BLaER1 (cell line): ENCODE data around the gene FHDC1.

Source experiments
- H3K27ac ChIP-seq: shearing (Covaris generic); formaldehyde crosslinking; 2 replicates; pipeline ENCODE4 v1.8.1; 2022
- H3K27me3 ChIP-seq: shearing (Covaris generic); formaldehyde crosslinking; 2 replicates; pipeline ENCODE4 v1.8.1; 2022
- H3K36me3 ChIP-seq: shearing (Covaris generic); formaldehyde crosslinking; 2 replicates; pipeline ENCODE4 v1.8.1; 2022
- H3K4me1 ChIP-seq: shearing (Covaris generic); formaldehyde crosslinking; 2 replicates; pipeline ENCODE4 v1.8.1; 2022
- H3K4me2 ChIP-seq: shearing (Covaris generic); formaldehyde crosslinking; 2 replicates; pipeline ENCODE4 v1.8.1; 2022
- H3K4me3 ChIP-seq: shearing (Covaris generic); formaldehyde crosslinking; 2 replicates; pipeline ENCODE4 v1.8.1; 2022
- H3K9ac ChIP-seq: shearing (Covaris generic); formaldehyde crosslinking; 2 replicates; pipeline ENCODE4 v1.8.1; 2022
- H3K9me3 ChIP-seq: shearing (Covaris generic); formaldehyde crosslinking; 2 replicates; pipeline ENCODE4 v1.8.1; 2022
- H4K20me1 ChIP-seq: shearing (Covaris generic); formaldehyde crosslinking; 2 replicates; pipeline ENCODE4 v1.8.1; 2022
- Cebpa-rat ChIP-seq: shearing (Covaris generic); IDR thresholded peaks from 2 replicates; pipeline ENCODE4 v1.8.1; 2022

FHDC1 gene

DNA sequence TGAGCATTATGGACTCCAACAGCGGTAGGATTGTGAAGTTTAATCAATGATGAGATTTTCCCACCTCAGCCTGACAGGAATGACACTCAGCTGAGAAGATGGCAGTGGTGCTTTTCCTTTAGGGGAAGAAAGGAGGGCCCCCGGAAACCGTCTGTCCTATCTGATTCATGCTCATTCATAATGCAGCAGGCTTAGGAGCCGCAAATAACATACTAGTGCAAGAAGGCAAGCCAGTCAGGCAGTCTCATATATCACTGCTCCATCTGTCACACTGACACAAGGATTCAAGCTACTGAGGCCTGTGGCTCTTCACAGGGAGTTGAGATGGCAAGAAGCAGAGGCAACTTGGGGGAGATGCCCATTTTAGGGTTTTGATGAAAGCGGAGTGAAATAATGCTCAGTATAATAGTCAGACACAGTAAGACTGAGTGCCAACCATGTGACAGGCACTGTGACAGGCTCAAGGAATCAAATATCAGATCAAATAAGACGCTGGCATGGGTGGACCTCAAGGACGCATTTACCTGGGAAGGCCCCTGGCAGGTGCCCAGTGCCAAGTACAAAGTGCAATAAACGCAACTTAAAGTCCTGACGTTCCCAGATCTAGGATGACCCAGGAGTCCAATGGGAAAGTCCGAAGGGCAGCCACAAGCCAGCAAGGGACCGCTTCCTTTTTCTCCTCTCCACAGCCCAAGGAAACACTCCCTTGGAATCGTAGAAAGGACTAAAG lies 63.4 kb downstream of the FHDC1 start:
- Histone ChIP-seq H3K4me2 (no peak overlapping the region), H3K4me3 (no peak overlapping the region), H3K9me3 (no peaks in the 10 kb centered on the region), H4K20me1 (no peaks in the 10 kb centered on the region), H3K4me1 (peaks cover 16% of the 10 kb centered on the region), H3K27me3 (no peaks in the 10 kb centered on the region), H3K36me3 (no peaks in the 10 kb centered on the region), H3K9ac (no peak overlapping the region), H3K27ac (no peak overlapping the region)
- no peak for TF ChIP-seq Cebpa-rat

DNA sequence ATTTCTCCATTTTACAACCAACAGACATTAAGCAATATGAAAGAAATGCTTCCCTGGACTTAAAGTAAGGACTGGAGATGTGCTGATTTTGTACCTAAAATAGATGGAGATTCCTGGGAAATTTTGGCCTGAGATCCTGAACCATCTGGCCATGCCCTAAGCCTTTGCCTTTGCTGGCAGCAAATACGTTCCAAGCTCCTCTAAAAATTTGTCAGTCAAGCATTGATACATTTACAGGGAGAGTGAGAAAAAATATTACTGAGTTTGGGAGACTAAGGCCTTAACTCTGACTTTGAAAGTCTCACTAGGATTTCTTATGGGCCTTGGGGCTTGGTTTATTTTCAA lies 63.9 kb downstream of the FHDC1 start:
- no peak overlapping the region for H3K27ac ChIP-seq
- TF ChIP-seq Cebpa-rat: no peak
- H4K20me1 ChIP-seq: no peaks in the 10 kb centered on the region

DNA sequence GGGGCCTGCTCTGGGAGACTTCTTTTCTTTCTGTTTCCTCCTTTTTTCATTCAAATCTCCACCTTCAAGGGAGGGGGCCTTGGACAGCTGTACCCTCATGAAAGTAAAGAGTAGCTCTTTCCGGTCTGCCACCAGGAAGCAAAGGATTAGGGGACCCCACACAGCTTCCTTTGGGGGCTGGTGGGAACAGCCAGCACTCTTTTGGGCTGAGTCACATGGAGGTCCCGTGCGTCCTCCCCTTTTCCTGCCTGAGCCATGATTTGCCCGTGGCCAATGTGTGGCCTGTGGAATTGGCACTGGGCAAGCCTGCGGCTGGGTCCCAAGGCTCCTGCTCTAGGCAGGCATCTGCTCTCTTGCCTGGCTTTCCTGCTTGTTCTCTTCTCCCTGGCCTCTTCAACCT lies 65.5 kb downstream of the FHDC1 start:
- no peak overlapping the region for H3K4me3 ChIP-seq
- H4K20me1 ChIP-seq: no peaks in the 10 kb centered on the region
- no peak overlapping the region for H3K4me2 ChIP-seq
- H3K36me3 ChIP-seq: no peaks in the 10 kb centered on the region
- no peaks in the 10 kb centered on the region for H3K9me3 ChIP-seq
- no peak for TF ChIP-seq Cebpa-rat
- H3K27ac ChIP-seq: no peak overlapping the region
- no peaks in the 10 kb centered on the region for H3K27me3 ChIP-seq
- H3K4me1 ChIP-seq: peaks cover 2% of the 10 kb centered on the region
- no peak overlapping the region for H3K9ac ChIP-seq

More for the DNA sequence above, 63.9 kb downstream of the FHDC1 start:
- Histone ChIP-seq H3K4me3 (no peak overlapping the region), H3K4me2 (no peak overlapping the region), H3K36me3 (no peaks in the 10 kb centered on the region), H3K27me3 (no peaks in the 10 kb centered on the region), H3K9me3 (no peaks in the 10 kb centered on the region), H3K9ac (no peak overlapping the region), H3K4me1 (peaks cover 16% of the 10 kb centered on the region)

DNA sequence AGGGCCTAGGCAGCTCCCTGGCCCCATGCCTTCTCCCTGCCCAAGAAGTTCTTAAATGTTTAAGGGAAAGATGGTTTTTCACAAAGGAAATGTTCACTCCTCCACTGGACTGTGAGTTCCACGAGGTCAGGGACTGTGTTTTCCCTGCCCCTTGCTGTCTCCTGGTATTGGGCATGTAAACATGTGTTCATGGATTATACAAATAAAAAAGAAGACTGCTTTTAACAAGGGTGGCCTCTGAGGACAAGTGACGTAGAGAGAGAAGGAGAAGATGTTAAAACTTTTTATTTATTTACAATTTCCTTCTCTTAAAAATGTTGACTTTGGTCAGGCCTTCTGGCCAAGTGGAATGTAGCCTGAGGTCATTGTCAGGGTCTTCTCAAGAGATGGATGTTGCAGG lies 66.0 kb downstream of the FHDC1 start:
- TF ChIP-seq Cebpa-rat: no peak
- no peak overlapping the region for H3K9ac ChIP-seq
- H4K20me1 ChIP-seq: no peaks in the 10 kb centered on the region
- no peak overlapping the region for H3K4me2 ChIP-seq
- H3K9me3 ChIP-seq: no peaks in the 10 kb centered on the region
- H3K27me3 ChIP-seq: no peaks in the 10 kb centered on the region
- H3K27ac ChIP-seq: no peak overlapping the region
- no peaks in the 10 kb centered on the region for H3K4me1 ChIP-seq
- H3K4me3 ChIP-seq: no peak overlapping the region
- no peaks in the 10 kb centered on the region for H3K36me3 ChIP-seq

DNA sequence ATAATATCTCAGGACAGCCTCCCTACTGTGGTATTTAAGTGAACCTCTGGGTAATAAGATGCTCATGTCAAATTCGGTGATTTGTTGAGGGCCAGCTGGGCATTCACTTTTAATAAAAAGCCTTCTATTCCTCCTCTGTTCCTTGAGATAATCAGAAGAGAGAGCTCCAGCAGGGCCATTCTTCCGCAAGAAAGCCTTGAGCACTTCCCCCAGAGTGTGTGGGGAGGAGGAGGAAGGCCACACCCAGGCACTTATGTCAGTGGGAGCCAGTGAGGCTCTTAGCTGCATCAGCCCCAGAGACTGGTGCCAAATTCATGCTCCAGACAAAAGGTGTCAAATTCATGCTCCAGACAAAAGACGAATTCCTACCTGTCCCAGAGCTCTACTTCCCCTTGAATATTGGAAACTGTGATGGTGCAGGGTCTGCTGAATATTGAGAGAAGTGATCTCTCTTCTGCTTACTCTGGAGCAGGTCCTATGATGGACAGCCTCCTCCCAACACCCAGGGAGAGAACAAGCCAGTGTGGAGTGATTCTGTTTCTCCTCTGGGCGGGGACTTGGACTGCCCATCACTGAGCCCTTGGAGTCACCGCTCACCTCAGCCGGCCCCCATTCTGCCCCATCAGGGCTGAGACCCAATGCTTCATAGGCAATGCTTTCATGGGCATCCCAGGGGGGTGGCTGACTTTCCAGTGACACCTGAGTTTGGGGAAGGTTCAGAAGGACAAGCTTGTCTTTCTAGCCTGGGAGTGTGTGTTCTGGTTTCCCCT lies 68.1 kb downstream of the FHDC1 start:
- TF ChIP-seq Cebpa-rat: no peak
- no peak overlapping the region for H3K4me2 ChIP-seq
- H4K20me1 ChIP-seq: no peaks in the 10 kb centered on the region
- H3K4me1 ChIP-seq: no peaks in the 10 kb centered on the region
- H3K9me3 ChIP-seq: no peaks in the 10 kb centered on the region
- no peaks in the 10 kb centered on the region for H3K27me3 ChIP-seq
- no peaks in the 10 kb centered on the region for H3K36me3 ChIP-seq
- no peak overlapping the region for H3K27ac ChIP-seq
- H3K4me3 ChIP-seq: no peak overlapping the region
- no peak overlapping the region for H3K9ac ChIP-seq

DNA sequence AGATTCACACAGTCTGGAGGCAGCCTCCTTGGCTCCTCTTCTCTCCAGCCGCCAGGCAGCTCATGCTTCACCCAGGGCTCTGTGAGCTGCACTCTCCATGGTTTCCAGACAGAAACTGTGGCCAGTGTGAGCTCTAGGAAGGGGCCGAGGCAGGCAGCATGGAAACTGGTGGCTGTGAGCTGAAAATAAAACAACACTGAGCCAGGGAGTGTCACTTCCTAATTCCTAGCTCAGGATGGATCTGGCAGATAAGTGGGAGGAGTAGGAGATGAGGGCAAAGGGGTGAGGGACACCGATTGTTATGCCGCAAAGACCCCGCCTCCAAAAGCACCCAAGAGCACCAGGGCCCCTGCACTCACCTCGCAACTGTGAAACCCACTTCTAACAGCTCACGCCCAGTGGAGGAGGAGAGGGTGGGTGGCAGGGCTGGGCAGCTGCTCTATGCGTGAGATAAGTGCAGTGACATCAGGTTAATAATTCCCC lies 69.8 kb downstream of the FHDC1 start:
- H3K4me2 ChIP-seq: no peak overlapping the region

DNA sequence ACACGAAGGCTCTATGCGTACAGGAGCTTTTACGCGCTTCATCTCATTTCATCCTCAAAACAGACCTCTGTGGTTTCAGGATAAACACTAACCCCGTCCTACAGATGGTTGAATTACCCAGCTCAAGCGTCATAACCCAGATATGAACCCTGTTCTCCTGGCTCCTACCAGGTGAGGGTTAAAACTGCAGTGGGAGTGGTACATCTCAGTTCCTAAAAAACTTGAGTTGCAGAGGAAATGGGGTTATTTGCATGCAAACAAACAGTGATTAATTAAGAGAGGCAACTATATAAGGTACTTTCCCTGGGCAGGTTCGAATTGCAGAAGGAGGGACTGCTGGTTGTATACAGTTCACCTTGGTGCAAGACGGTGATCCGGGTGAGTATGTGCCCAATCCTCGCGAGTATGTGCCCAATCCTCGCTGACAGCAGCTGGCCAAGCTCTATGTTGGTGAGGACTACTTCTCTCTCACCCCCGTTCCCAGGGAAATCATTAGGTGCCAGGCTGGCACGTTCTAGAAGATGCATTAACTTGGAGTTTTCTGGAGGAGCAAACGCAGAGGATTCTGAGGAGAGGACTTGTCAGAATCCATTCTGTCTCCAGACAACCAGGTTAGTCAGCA lies 72.6 kb downstream of the FHDC1 start:
- Histone ChIP-seq H3K36me3 (no peaks in the 10 kb centered on the region), H3K9ac (no peak overlapping the region), H3K27me3 (no peaks in the 10 kb centered on the region), H3K27ac (no peak overlapping the region), H3K4me2 (no peak overlapping the region), H3K4me1 (peaks cover 4% of the 10 kb centered on the region), H3K4me3 (no peak overlapping the region), H3K9me3 (peaks cover 15% of the 10 kb centered on the region), H4K20me1 (no peaks in the 10 kb centered on the region)
- TF ChIP-seq Cebpa-rat: no peak

More for the DNA sequence above, 69.8 kb downstream of the FHDC1 start:
- H4K20me1 ChIP-seq: no peaks in the 10 kb centered on the region
- no peaks in the 10 kb centered on the region for H3K27me3 ChIP-seq
- no peak for TF ChIP-seq Cebpa-rat
- no peaks in the 10 kb centered on the region for H3K4me1 ChIP-seq
- H3K36me3 ChIP-seq: no peaks in the 10 kb centered on the region
- no peak overlapping the region for H3K9ac ChIP-seq
- no peak overlapping the region for H3K4me3 ChIP-seq
- H3K9me3 ChIP-seq: peaks cover 11% of the 10 kb centered on the region
- no peak overlapping the region for H3K27ac ChIP-seq

DNA sequence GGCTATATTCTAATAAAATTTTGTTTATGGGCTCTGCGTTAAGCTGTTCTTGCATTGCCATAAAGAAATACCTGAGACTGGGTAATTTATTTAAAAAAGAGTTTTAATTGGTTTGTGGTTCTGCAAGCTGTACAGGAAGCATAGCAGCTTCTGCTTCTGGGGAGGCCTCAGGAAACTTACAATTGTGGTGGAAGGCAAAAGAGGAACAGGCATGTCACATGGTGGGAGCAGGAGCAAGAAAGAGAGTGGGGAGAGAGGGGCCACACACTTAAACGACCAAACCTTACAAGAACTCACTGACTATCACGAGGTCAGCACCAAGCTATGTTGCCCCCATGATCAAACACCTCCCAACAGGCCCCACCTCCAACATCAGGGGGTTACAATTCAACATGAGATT lies 74.0 kb downstream of the FHDC1 start:
- H3K4me3 ChIP-seq: no peak overlapping the region
- no peak overlapping the region for H3K4me2 ChIP-seq
- TF ChIP-seq Cebpa-rat: no peak
- H3K9ac ChIP-seq: no peak overlapping the region
- H3K36me3 ChIP-seq: no peaks in the 10 kb centered on the region
- H3K4me1 ChIP-seq: peaks cover 7% of the 10 kb centered on the region
- H3K9me3 ChIP-seq: peaks cover 15% of the 10 kb centered on the region
- H3K27ac ChIP-seq: no peak overlapping the region
- H3K27me3 ChIP-seq: no peaks in the 10 kb centered on the region
- H4K20me1 ChIP-seq: no peaks in the 10 kb centered on the region

DNA sequence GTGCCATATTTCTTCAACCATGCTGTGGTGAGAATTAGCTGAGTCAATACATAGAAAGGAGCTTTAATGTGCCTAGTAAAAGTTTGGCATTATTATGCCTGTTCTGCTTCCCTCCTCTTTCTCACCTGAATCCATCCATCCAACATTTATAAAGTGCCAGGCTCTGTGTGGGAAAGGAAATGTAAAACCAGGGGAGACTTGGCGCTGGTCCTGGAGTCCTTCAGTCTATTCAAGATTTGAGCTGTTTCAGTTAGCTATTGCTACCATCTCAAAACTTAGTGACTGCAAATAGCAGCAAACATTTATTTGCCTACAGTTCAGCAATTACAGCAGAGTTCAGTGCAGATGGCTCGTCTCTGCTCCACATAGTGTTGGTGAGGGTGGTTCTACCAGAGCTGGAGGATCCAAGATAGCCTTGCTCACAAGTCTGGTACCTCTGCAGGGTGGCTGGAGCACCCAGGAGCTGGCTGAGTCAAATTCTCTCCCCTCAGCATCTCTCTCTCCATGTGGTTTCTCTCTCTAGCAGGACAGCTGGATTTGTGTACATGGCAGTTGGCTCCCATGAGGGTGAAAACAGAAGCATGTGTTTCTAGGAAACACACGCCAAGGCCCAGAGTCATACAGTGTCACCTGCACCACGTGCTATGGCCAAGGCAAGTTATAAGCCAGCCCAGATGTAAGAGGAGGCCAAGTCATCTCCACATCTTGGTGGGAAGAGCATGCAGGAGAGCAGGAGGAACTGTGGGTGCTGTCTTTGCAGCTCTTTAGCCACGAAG lies 77.3 kb downstream of the FHDC1 start:
- no peaks in the 10 kb centered on the region for H3K36me3 ChIP-seq
- H3K4me3 ChIP-seq: no peak overlapping the region
- H3K9ac ChIP-seq: no peak overlapping the region
- H3K9me3 ChIP-seq: peaks cover 27% of the 10 kb centered on the region
- H3K27ac ChIP-seq: no peak overlapping the region
- no peaks in the 10 kb centered on the region for H4K20me1 ChIP-seq
- no peak for TF ChIP-seq Cebpa-rat
- peak overlapping the region; percentile 17; the same call in 1 of the 2 replicates for H3K4me2 ChIP-seq
- H3K27me3 ChIP-seq: no peaks in the 10 kb centered on the region
- H3K4me1 ChIP-seq: peaks cover 7% of the 10 kb centered on the region
